GM19193 (cell line): ENCODE data around the gene SH3BP5L.
A peak's percentile ranks its signal among the peaks of the same experiment; 100 is the strongest.

Source experiments
- POLR2A ChIP-seq: IDR thresholded peaks from 4 replicates; pipeline ENCODE4 v1.6.1; 2011; ENCODE audit not compliant: insufficient read depth, insufficient read length; ENCODE audit errors: extremely low read depth

SH3BP5L gene

DNA sequence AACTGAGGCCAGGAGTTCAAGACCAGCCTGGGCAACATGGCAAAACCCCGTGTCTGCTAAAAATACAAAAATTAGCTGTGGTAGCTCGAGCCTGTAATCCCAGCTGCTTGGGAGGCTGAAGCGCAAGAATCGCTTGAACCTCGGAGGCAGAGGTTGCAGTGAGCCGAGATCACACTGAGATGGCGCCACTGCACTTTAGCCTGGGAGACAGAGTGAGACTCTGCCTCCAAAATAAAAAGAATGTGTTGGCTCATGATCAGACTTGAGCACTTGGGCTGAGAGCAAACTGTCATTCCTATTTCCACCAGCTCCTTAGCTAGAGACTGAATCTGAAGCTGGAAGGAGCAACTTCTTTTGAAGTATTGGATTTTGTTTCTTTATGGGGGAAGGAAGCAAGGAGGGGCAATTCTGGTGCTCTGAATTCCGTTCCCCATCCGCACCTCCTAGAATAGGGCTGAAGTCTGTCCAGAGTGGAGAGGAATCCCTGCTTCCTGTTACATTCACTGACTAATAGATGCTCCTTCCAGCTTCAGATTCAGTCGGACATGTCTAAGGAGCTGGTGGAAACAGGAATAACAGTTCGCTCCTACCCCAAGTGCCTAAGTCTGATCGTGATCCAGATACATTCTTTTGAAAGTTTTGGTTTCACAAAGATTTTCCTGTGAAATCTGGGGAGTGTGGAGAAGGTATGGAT lies 16.1 kb upstream of the SH3BP5L start:
- no peak for TF ChIP-seq POLR2A

GRCh38 chr1:248840946-248841345 lies 15.2 kb upstream of the SH3BP5L start:
- TF ChIP-seq POLR2A: no peak

DNA sequence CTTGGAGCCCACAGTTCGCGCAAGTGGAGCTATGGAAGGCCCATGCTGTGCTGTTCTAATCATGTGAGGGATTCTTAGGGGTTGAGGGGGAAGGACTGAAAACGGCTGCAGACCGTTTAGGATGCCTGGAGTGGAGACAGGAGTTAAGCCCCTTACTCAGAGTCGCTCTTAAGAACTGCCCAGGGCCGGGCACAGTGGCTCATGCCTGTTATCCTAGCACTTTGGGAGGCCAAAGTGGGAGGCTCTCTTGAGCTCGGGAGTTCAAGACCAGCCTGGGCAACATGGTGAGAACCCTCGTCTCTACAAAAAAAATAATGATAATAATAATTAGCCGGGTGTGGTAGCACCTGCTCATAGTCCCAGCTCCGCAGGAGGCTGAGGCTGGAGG lies 13.4 kb upstream of the SH3BP5L start:
- no peak for TF ChIP-seq POLR2A

- TF ChIP-seq POLR2A: peak; percentile 74
These were observed 12.8 kb upstream of the SH3BP5L start for GRCh38 chr1:248838357-248839167.

DNA sequence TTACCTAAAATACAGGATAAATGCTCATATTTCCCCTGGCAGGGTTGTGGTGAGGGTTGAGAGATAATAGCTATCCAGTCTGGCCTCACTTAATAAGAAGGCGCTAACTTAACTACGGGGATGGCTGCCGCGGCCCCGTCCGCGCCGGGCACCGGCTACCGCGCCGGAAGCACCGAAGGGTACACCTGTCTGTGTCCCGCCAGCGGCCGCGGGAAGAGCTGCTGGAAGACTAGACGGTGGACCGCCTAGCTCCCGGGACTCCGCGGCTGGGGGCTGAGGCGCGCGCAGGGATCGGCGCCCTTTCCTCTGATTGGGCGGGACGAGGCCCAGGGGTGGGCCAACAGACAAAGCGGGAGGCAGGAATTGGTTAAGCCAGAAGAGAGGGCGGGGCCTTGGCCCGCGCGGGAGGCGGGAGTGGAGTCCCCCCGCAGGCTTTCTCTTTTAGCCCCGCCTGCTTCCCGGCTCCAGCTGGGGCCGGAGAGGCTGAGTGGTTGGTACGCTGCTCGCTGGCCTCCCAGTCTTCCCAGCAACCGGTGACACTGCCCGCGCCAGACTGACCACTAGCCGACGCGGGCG lies 12.2 kb upstream of the SH3BP5L start, which contains the start of gene ZNF672:
Gene ZNF672, plus strand, starts transcription at position 444 of the 576 bp plus-strand sequence. CDS start 9,051 bp downstream, outside the sequence.
- TF ChIP-seq POLR2A: peak; percentile 89

- TF ChIP-seq POLR2A: no peak
These were observed 11.5 kb upstream of the SH3BP5L start for GRCh38 chr1:248837045-248837780.

- no peak for TF ChIP-seq POLR2A
These were observed 8.7 kb upstream of the SH3BP5L start for GRCh38 chr1:248834343-248834940.

- TF ChIP-seq POLR2A: no peak
These were observed 6.1 kb upstream of the SH3BP5L start for GRCh38 chr1:248831842-248832241.

GRCh38 chr1:248828845-248829244 lies 3.1 kb upstream of the SH3BP5L start:
- TF ChIP-seq POLR2A: no peak

- no peak for TF ChIP-seq POLR2A
These were observed 174 bp downstream of the SH3BP5L start for GRCh38 chr1:248825573-248825908.

DNA sequence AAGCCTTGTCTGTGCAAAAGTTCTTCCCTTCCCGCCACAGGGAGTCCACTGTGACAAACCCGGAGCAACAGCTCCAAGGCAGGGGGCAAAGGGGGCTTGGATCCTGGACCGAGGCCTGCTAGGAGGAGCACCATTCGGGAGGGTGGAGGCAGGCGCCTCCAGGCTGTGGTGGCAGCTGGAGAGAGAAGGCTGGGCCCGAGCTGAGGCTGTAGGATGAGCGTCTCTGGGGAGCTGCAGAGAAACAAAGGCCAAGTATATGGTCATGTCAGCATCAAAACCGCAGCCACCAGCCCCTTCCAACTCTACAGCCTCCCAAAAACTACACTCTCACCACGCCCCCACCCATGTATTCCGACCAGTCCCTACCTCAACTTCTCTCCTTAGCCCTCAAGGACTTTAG lies 579 bp downstream of the SH3BP5L start:
- TF ChIP-seq POLR2A: no peak

GRCh38 chr1:248824701-248825100 lies 1.0 kb downstream of the SH3BP5L start:
- TF ChIP-seq POLR2A: no peak

GRCh38 chr1:248824301-248824700 lies 1.4 kb downstream of the SH3BP5L start:
- no peak for TF ChIP-seq POLR2A

GRCh38 chr1:248823517-248824001 lies 2.2 kb downstream of the SH3BP5L start:
- no peak for TF ChIP-seq POLR2A

DNA sequence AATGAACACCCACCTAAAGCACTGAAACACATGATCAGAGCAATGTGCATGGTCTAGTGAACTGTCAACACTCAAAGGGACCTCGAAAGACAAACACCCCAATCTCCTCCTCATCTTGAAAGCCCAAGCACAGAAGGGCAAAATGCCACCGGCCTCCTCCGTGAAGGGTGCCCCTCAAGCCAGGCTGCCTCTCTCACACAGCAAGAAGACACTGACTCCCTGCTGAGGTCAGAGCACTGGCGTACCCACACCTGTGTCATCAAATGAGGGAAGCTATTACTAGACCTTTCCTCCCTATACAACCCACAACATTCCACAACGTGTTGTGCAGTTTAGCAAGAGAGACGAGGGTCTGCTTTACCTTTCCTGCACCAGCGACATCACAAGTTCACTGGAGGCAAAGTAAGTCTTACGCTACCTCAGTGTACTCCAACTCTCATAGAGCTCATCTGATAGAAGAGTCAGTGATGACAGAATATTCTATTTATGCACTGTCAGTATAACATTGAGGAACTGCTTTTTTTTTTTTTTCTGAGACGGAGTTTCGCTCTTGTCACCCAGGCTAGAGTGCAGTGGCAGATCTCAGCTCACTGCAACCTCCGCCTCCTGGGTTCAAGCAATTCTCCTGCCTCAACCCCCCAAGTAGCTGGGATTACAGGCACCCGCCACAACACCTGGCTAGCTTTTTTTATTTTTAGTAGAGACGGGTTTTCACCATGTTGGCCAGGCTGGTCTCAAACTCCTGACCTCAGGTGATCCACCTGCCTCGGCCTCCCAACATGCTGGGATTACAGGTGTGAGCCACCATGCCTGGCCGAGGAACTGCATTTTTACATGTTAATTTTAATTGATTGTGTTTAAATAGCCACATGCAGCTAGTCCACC lies 3.3 kb downstream of the SH3BP5L start:
- TF ChIP-seq POLR2A: no peak
